HG02943 (cell line): ENCODE measurements around the gene PBX3.

Experiments
- ATAC-seq: cut with Tn5 transposase; IDR thresholded peaks from one replicate; pipeline ENCODE4 v1.9.1; 2021; ENCODE audit warnings: mild to moderate bottlenecking, low read depth, moderate library complexity; ENCODE audit not compliant: unreplicated experiment

The PBX3 gene

DNA sequence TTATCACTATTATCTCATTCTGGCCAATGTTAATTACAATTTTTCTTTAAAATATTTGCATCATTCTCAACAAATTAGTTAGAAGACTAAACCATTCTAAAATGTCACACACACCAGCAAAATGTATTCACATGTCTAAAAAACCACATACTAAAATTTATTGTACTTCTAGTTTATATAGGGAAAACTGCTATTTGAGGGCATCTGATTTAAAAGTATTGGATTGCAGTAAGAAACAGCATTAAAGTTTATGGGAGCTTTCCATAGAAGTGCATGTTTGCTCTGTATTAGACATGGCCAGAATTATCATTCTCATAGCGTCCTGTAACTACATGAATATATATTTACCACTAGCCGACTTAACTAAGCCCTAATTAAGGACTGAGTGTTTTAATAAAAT is 150.3 kb downstream of the PBX3 start:
- no peak for ATAC-seq

DNA sequence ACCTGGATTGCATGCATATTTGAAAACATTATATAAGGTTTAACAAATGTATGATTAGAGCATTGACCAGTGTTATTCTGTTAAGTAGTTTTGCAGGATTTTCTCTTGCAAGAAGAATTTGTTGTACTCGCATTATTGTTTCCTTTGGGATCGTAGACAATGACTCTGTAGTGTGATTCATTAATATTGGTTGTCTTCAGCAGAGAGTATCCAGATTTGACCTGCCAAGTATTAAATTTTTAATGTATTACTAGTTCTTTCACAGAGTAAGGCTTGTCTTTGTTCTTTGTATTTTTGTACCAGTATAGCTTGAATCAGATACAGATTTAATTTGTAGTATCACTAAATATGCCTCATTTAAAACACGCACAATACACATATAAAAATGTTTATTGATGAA is 155.0 kb downstream of the PBX3 start:
- no peak for ATAC-seq

GRCh38 chr9:125902831-125903512 is 155.8 kb downstream of the PBX3 start:
- no peak for ATAC-seq

DNA sequence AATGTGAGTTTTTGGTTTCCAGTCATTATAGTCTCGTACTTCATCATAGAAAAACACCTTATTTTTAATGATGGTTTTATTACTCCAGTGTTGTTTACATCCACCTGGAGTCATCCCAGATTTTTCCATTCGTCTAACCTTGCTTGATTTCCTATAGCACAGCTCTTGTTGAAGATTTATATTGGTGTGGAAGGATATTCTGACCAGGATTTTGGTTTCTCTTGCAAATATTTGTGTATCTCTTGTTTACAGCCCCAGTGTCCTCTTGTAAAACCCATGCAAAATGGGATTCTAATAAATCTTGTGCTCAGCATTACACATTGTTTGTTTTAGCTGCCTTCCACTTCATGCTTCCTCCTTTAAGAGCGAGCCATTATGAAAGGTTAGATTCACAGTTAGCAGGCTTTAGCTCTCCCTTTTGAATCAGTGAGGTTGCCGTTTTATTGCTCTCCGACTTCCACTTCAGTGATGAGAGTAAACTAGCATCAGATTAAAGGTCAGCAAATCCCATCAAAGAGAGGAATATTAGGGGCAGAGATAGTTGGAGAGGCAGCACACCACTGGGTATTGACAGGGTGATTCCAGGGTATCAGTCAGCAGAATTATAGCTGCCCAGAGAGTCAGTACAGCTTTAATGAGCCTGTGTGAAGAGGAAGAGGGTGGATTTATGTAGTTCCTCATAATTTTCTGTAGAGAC is 157.1 kb downstream of the PBX3 start:
- no peak for ATAC-seq

- no peak for ATAC-seq
Observed at GRCh38 chr9:125906144-125906543, 159.0 kb downstream of the PBX3 start.

GRCh38 chr9:125906893-125907292 is 159.7 kb downstream of the PBX3 start:
- no peak for ATAC-seq

- no peak for ATAC-seq
Observed at GRCh38 chr9:125908136-125908535, 161.0 kb downstream of the PBX3 start.

DNA sequence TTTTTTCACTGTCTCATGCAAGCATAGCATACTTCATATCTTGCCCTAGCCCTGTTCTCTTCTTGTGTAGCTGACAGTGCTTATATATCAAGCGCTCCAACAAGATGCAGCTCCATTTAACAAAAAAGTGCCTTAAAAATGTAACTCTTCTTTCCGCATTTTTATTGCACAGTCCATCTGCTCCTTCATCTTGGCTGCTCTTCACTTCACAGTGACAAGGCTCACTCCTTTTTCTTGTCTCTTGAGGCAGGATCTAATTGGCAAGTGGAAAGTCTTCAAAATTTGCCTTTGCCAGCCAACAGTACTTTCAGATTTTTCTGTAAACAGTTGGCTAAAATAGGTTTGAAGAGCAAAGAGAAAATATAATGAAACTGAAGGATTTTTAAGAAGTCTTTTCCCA is 161.8 kb downstream of the PBX3 start:
- ATAC-seq = no peak

- ATAC-seq = no peak
Observed at GRCh38 chr9:125909459-125909858, 162.3 kb downstream of the PBX3 start.

DNA sequence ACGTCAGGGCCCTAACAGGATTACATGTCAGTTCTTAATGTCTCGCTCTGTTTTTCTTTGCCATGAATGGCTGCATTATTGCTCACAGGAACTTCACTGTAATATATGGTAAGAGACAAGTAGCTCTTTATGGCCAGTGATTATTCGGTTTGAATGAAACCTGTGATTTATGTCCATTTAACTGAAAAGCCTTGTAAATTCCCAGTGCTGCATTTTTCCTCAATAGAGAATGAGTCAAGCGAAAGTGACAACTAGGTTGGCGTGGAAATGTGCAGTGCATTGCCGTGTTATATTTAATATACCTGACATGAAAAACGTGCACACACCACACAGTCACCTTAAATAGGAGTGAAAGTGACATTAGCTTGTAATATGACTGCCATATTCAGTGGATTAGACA is 163.1 kb downstream of the PBX3 start:
- no peak for ATAC-seq

- no peak for ATAC-seq
Observed at GRCh38 chr9:125911861-125912644, 164.9 kb downstream of the PBX3 start.

GRCh38 chr9:125912667-125913066 is 165.5 kb downstream of the PBX3 start:
- no peak for ATAC-seq

GRCh38 chr9:125913551-125913950 is 166.4 kb downstream of the PBX3 start:
- ATAC-seq = no peak

- ATAC-seq = no peak
Observed at GRCh38 chr9:125914411-125914810, 167.2 kb downstream of the PBX3 start.

GRCh38 chr9:125915606-125916005 is 168.4 kb downstream of the PBX3 start:
- no peak for ATAC-seq

DNA sequence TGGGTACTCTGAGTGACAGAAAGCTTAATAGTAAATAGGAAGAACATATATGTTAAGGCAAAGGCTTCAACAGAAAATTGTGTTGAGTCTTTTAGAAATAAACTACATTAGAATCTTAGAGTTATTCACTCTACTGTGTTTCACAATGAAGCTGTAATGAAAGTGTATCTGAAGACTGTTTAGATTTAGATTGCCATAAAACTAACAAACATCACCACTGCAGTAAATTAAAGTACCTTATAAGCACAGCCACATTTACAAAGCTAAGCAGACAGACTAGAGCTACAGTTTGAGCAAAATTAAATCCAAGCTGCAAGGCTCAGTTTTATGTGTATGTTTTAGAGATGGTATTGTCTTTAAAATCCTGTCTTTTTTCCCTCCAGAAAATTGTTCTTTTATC is 172.4 kb downstream of the PBX3 start:
- no peak for ATAC-seq

DNA sequence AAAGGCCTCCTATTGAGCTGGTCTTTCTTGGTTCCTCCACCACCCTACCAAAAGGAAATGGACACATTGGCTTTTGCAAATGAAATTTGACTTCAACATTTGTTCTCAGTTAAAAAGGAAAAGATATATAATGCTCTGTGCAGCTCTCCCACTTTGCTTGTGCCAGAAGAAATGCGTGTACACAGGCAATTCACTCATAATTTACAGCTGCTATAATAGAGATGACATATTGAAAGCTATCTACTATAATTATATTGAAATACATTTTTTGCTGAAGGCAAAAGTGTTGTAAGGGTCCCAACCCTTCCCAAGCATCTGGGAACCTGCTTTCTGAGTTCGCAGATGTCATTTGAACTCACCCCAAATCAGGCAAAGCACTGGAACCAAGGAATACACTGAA is 173.2 kb downstream of the PBX3 start:
- ATAC-seq = no peak

- no peak for ATAC-seq
Observed at GRCh38 chr9:125922854-125923253, 175.7 kb downstream of the PBX3 start.

GRCh38 chr9:125924351-125924750 is 177.2 kb downstream of the PBX3 start:
- no peak for ATAC-seq

GRCh38 chr9:125926936-125927335 is 179.8 kb downstream of the PBX3 start:
- ATAC-seq = no peak

DNA sequence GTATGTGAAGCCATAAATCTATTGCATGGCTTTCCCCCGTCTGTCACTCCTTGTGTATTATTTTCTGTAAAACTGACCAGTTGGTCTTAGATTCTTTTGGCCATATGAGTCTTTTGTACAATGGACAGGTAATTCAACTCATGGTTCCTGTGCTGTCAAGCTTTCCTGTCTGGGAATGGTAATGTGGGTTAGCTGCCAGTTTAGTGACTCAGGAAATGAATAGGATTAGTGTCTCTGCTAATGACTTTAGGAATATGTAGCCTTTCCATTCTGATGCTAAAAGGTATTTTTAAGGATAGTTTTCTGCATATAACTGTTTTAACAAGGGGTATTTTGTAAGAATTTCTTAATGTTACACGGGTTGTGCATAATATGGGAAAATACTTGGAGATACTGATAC is 182.7 kb downstream of the PBX3 start:
- ATAC-seq = no peak

- no peak for ATAC-seq
Observed at GRCh38 chr9:125931211-125931610, 184.0 kb downstream of the PBX3 start.
